NCI-H1436 (cell line): ENCODE results near the gene TRMT112.
"Not testable (repeated sequence)": the region's sequence is repeated elsewhere in the genome, so short reads cannot be mapped to it uniquely, and the experiment has no call there.

Experiments used
- DNase-seq: peaks from one replicate; lab custom pipeline; 2025; lab: John Stamatoyannopoulos, UW

The TRMT112 gene

GRCh38 chr11:64331569-64332371, 14.4 kb upstream of the TRMT112 start:
- peak; percentile 48 for DNase-seq

GRCh38 chr11:64330888-64331287, 13.5 kb upstream of the TRMT112 start:
- DNase-seq = no peak

GRCh38 chr11:64327993-64328392, 10.6 kb upstream of the TRMT112 start:
- no peak for DNase-seq

GRCh38 chr11:64327375-64327774, 10.0 kb upstream of the TRMT112 start:
- no peak for DNase-seq

GRCh38 chr11:64324692-64325469, 7.5 kb upstream of the TRMT112 start:
- no peak for DNase-seq

GRCh38 chr11:64323984-64324383, 6.6 kb upstream of the TRMT112 start:
- not testable (repeated sequence) for DNase-seq

GRCh38 chr11:64323373-64323772, 6.0 kb upstream of the TRMT112 start:
- DNase-seq = no peak

GRCh38 chr11:64322925-64323260, 5.5 kb upstream of the TRMT112 start:
- DNase-seq = no peak

- no peak for DNase-seq
Measured at GRCh38 chr11:64321533-64321932, 4.2 kb upstream of the TRMT112 start.

GRCh38 chr11:64321026-64321425, 3.7 kb upstream of the TRMT112 start:
- DNase-seq = no peak

- no peak for DNase-seq
Measured at GRCh38 chr11:64320556-64320955, 3.2 kb upstream of the TRMT112 start.

- DNase-seq = no peak
Measured at GRCh38 chr11:64318766-64319761, 1.7 kb upstream of the TRMT112 start.

GRCh38 chr11:64317961-64318765, 804 bp upstream of the TRMT112 start, which contains the start of gene PRDX5:
Gene PRDX5 (plus strand): TSS chr11:64318121. CDS start chr11:64318216, 95 bp downstream.
- DNase-seq = peak; percentile 94

GRCh38 chr11:64316672-64317324, 561 bp downstream of the TRMT112 start:
- DNase-seq = no peak

- DNase-seq = not testable (repeated sequence)
Measured at GRCh38 chr11:64315667-64316526, 1.5 kb downstream of the TRMT112 start.

- DNase-seq = no peak
Measured at GRCh38 chr11:64314805-64315561, 2.4 kb downstream of the TRMT112 start.

- no peak for DNase-seq
Measured at GRCh38 chr11:64314146-64314804, 3.1 kb downstream of the TRMT112 start.

- DNase-seq = no peak
Measured at GRCh38 chr11:64313491-64314145, 3.7 kb downstream of the TRMT112 start.
